GM12891 (cell line): ENCODE results near the gene HPSE.

ENCODE experiments used
- PAX5 ChIP-seq: IDR thresholded peaks from 2 replicates; pipeline ENCODE4 v1.6.1; 2011; ENCODE audit warnings: low read length, moderate library complexity, mild to moderate bottlenecking; ENCODE audit not compliant: insufficient read depth, severe bottlenecking
- POLR2A ChIP-seq: IDR thresholded peaks from 2 replicates; pipeline ENCODE4 v1.6.1; 2011; ENCODE audit warnings: low read depth, low read length, control low read depth
- POLR2AphosphoS5 ChIP-seq: IDR thresholded peaks from 2 replicates; pipeline ENCODE4 v1.6.1; 2011; ENCODE audit warnings: low read depth, low read length, control low read depth
- POU2F2 ChIP-seq: IDR thresholded peaks from 2 replicates; pipeline ENCODE4 v1.6.1; 2011; ENCODE audit warnings: low read depth, mild to moderate bottlenecking, control low read depth, low read length, moderate library complexity
- TAF1 ChIP-seq: IDR thresholded peaks from 2 replicates; pipeline ENCODE4 v1.6.1; 2011; ENCODE audit warnings: low read depth, low read length, control low read depth

GRCh38 chr4:83267121-83267829 lies 67.4 kb downstream of the HPSE start:
- no peak for TF ChIP-seq POLR2A
- no peak for TF ChIP-seq TAF1
- TF ChIP-seq PAX5 = no peak
- TF ChIP-seq POLR2AphosphoS5 = no peak
- TF ChIP-seq POU2F2 = no peak
